DOHH2 (cell line): Measurements from ENCODE around the gene MBD5.

Source experiments
- CTCF ChIP-seq: fragments of 200-600 bp; sonication (generic); IDR thresholded peaks from one replicate; pipeline ENCODE4 v1.5.1; 2014; ENCODE audit warnings: antibody characterized with exemption, mild to moderate bottlenecking, low read depth, low read length; ENCODE audit not compliant: poor library complexity, severe bottlenecking
- EZH2phosphoT487 ChIP-seq: fragments of 200-600 bp; sonication (generic); IDR thresholded peaks from 2 replicates; pipeline ENCODE4 v1.6.1; 2017; ENCODE audit warnings: borderline replicate concordance, mild to moderate bottlenecking, antibody characterized with exemption, low read length, moderate library complexity, mixed read lengths

GRCh38 chr2:147980940-147981528 lies 39.9 kb upstream of the MBD5 start:
- TF ChIP-seq CTCF (no peak), EZH2phosphoT487 (no peak)
